K562 (cell line): ENCODE data around the gene PTPRB. TPM values are rescaled to one million over a fixed set of nuclear protein-coding genes. Genes with fewer than 3 reads are reported as not detected.

Experiments used
- DDX20 ChIP-seq: fragments of 450-650 bp; IDR thresholded peaks from 2 replicates; pipeline ENCODE4 v1.6.1; 2016; ENCODE audit warnings: missing genetic modification characterization, low read depth, mild to moderate bottlenecking, missing compliant biosample characterization, moderate library complexity
- L3MBTL2 ChIP-seq: fragments of 450-650 bp; IDR thresholded peaks from 2 replicates; pipeline ENCODE4 v1.6.1; 2016; ENCODE audit warnings: mild to moderate bottlenecking, moderate library complexity
- MCM5 ChIP-seq: fragments of 450-650 bp; IDR thresholded peaks from 2 replicates; pipeline ENCODE4 v1.6.1; 2016; ENCODE audit warnings: low read depth
- MEF2D ChIP-seq: conservative IDR thresholded peaks from 2 replicates; pipeline ENCODE4 v1.6.1; 2016; ENCODE audit warnings: low read depth, missing genetic modification characterization, missing compliant biosample characterization
- PKNOX1 ChIP-seq: fragments of 450-650 bp; IDR thresholded peaks from 2 replicates; pipeline ENCODE4 v1.6.1; 2016
- TAF1 ChIP-seq: IDR thresholded peaks from 2 replicates; pipeline ENCODE4 v1.6.1; 2011; ENCODE audit warnings: mild to moderate bottlenecking, low read length, moderate library complexity; ENCODE audit not compliant: insufficient read depth, control insufficient read depth, severe bottlenecking; ENCODE audit errors: extremely low read depth
- ZNF707 ChIP-seq: fragments of 250-450 bp; sonication (Bioruptor Pico); conservative IDR thresholded peaks from 2 replicates; pipeline ENCODE4 v1.8.0; 2022; ENCODE audit warnings: inconsistent platforms, mild to moderate bottlenecking, moderate library complexity
- polyA plus RNA-seq, 8 experiments: library from polyadenylated mRNA; depleted of rRNA in 4 of 8; stranded (reverse) in 5 of 8; unstranded in 3 of 8; fragments of >200 nt; fragmentation: Nextera tagmentation in 2 of 8; fragmentation: Illumina TruSeq in 1 of 8; extraction: Ambion mirVana in 2 of 8; extraction: Trizol in 1 of 8; gene quantifications; 2 replicates each; pipeline versions ENCODE4 v1.2.1 to v1.2.3, GENCODE V29; 2011 to 2014; ENCODE audit warnings: inconsistent platforms in 1 of 8, missing spikeins in 1 of 8
- total RNA-seq, 7 experiments: library from RNA; depleted of rRNA in 6 of 7; stranded (reverse); fragments of >200 nt in 6 of 7; fragmentation: Illumina TruSeq in 2 of 7; extraction: Trizol in 2 of 7; gene quantifications; 2 replicates each; pipeline versions ENCODE4 v1.2.1 to v1.2.3, GENCODE V29; 2011 to 2021; ENCODE audit warnings: low replicate concordance in 1 of 7
- TF ChIP-seq, protein P1 (sequence below): fragments of 200-600 bp; sonication (generic); IDR thresholded peaks from one replicate; pipeline ENCODE4 v1.6.1; 2012; ENCODE audit warnings: mild to moderate bottlenecking, low read depth, low read length, inconsistent platforms
- TF ChIP-seq, protein P2 (sequence below): fragments of 450-650 bp; IDR thresholded peaks from 2 replicates; pipeline ENCODE4 v1.6.1; 2016; ENCODE audit warnings: mild to moderate bottlenecking

PTPRB gene
- total and polyA plus RNA-seq, 9 of the 15 experiments (the other 6 are each of a cell fraction or from before 2014, with no cell fraction given) = 0.46 to 5.9 (median 3.1) TPM

DNA sequence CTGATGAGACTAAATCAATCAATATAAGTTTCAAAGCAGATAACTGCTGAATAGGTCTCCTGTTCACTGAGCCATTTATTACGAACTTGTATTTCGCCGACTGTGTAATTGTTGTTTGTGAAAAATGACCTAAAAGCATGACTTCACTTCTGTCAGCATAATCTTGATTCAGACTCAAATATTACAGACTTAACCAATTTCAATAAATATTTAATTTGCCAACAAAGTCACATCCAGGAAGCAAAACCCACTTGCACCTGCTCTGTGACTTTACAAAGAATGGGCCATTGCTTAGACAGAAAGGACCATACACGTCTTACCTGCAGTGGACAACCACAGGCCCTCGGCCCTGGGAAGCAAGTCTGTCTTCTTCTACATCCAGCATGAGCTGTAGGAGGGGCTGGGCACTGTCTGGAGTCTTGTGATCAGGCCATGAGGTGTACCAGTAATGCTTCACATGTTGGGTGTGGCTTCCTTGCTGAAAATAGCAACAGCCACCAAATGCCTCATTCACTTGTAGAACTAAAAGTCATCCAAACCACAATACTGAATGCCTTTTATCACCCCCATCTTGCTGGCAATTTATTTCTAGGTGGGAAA is 23.5 kb upstream of the PTPRB start (continued):
- TF ChIP-seq MEF2D (tag) = peak; percentile 99
- TF ChIP-seq PKNOX1 = 0 out of 2 replicates have a peak, but pooled peaks have one; percentile 3
- no peak for TF ChIP-seq DDX20
- TF ChIP-seq, protein P1, sequence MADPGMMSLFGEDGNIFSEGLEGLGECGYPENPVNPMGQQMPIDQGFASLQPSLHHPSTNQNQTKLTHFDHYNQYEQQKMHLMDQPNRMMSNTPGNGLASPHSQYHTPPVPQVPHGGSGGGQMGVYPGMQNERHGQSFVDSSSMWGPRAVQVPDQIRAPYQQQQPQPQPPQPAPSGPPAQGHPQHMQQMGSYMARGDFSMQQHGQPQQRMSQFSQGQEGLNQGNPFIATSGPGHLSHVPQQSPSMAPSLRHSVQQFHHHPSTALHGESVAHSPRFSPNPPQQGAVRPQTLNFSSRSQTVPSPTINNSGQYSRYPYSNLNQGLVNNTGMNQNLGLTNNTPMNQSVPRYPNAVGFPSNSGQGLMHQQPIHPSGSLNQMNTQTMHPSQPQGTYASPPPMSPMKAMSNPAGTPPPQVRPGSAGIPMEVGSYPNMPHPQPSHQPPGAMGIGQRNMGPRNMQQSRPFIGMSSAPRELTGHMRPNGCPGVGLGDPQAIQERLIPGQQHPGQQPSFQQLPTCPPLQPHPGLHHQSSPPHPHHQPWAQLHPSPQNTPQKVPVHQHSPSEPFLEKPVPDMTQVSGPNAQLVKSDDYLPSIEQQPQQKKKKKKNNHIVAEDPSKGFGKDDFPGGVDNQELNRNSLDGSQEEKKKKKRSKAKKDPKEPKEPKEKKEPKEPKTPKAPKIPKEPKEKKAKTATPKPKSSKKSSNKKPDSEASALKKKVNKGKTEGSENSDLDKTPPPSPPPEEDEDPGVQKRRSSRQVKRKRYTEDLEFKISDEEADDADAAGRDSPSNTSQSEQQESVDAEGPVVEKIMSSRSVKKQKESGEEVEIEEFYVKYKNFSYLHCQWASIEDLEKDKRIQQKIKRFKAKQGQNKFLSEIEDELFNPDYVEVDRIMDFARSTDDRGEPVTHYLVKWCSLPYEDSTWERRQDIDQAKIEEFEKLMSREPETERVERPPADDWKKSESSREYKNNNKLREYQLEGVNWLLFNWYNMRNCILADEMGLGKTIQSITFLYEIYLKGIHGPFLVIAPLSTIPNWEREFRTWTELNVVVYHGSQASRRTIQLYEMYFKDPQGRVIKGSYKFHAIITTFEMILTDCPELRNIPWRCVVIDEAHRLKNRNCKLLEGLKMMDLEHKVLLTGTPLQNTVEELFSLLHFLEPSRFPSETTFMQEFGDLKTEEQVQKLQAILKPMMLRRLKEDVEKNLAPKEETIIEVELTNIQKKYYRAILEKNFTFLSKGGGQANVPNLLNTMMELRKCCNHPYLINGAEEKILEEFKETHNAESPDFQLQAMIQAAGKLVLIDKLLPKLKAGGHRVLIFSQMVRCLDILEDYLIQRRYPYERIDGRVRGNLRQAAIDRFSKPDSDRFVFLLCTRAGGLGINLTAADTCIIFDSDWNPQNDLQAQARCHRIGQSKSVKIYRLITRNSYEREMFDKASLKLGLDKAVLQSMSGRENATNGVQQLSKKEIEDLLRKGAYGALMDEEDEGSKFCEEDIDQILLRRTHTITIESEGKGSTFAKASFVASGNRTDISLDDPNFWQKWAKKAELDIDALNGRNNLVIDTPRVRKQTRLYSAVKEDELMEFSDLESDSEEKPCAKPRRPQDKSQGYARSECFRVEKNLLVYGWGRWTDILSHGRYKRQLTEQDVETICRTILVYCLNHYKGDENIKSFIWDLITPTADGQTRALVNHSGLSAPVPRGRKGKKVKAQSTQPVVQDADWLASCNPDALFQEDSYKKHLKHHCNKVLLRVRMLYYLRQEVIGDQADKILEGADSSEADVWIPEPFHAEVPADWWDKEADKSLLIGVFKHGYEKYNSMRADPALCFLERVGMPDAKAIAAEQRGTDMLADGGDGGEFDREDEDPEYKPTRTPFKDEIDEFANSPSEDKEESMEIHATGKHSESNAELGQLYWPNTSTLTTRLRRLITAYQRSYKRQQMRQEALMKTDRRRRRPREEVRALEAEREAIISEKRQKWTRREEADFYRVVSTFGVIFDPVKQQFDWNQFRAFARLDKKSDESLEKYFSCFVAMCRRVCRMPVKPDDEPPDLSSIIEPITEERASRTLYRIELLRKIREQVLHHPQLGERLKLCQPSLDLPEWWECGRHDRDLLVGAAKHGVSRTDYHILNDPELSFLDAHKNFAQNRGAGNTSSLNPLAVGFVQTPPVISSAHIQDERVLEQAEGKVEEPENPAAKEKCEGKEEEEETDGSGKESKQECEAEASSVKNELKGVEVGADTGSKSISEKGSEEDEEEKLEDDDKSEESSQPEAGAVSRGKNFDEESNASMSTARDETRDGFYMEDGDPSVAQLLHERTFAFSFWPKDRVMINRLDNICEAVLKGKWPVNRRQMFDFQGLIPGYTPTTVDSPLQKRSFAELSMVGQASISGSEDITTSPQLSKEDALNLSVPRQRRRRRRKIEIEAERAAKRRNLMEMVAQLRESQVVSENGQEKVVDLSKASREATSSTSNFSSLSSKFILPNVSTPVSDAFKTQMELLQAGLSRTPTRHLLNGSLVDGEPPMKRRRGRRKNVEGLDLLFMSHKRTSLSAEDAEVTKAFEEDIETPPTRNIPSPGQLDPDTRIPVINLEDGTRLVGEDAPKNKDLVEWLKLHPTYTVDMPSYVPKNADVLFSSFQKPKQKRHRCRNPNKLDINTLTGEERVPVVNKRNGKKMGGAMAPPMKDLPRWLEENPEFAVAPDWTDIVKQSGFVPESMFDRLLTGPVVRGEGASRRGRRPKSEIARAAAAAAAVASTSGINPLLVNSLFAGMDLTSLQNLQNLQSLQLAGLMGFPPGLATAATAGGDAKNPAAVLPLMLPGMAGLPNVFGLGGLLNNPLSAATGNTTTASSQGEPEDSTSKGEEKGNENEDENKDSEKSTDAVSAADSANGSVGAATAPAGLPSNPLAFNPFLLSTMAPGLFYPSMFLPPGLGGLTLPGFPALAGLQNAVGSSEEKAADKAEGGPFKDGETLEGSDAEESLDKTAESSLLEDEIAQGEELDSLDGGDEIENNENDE = no peak
- TF ChIP-seq TAF1 = peak; percentile 77
- TF ChIP-seq, protein P2, sequence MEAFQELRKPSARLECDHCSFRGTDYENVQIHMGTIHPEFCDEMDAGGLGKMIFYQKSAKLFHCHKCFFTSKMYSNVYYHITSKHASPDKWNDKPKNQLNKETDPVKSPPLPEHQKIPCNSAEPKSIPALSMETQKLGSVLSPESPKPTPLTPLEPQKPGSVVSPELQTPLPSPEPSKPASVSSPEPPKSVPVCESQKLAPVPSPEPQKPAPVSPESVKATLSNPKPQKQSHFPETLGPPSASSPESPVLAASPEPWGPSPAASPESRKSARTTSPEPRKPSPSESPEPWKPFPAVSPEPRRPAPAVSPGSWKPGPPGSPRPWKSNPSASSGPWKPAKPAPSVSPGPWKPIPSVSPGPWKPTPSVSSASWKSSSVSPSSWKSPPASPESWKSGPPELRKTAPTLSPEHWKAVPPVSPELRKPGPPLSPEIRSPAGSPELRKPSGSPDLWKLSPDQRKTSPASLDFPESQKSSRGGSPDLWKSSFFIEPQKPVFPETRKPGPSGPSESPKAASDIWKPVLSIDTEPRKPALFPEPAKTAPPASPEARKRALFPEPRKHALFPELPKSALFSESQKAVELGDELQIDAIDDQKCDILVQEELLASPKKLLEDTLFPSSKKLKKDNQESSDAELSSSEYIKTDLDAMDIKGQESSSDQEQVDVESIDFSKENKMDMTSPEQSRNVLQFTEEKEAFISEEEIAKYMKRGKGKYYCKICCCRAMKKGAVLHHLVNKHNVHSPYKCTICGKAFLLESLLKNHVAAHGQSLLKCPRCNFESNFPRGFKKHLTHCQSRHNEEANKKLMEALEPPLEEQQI = peak; percentile 15; the same call in 1 of the 2 replicates
- TF ChIP-seq ZNF707 = no peak
- no peak for TF ChIP-seq MCM5
- peak; percentile 88 for TF ChIP-seq L3MBTL2
